ENCODE measurements around the gene TRIO.

Gene TRIO

DNA sequence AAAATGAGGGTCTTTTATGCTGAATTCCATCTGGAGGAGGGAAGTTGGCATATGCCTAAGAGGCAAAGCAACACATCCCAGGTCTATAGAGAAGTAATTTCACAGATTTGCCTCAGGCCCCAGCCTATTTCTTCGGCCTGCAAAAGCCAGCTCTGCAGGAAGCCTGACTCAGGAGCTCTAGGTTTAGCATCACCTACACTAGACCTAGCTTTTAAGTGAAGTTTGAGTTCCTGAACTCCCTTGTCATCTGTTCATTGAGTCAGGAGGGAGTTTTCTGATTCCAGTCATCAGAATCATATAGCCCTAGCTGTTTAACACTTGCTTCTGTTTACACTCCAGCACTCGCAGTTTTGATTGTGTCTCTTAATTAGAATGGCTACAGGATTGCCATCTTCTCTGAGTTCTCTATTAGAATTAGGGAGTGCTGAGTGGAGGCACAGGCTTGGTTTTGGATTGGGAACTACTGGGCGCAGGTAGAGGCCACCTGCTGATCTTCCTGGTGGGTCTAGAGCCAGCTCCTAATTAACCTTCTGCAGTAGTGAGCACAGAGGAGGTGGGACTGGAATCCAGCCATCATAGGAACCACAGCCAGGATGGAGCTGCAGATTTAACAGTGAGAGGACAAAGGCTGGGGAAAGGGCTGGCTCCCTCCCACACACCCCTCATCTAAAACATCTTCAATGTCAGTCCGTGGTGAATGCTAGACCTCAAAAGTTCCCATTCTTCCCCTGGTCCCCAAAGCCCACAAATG is 179.5 kb downstream of the TRIO start:
- ATAC-seq = no peak
- no peak for TF ChIP-seq ZFP3 (CRISPR knock-in tag; IDR thresholded peaks at IDR 0.05)
- TF ChIP-seq, protein P1, sequence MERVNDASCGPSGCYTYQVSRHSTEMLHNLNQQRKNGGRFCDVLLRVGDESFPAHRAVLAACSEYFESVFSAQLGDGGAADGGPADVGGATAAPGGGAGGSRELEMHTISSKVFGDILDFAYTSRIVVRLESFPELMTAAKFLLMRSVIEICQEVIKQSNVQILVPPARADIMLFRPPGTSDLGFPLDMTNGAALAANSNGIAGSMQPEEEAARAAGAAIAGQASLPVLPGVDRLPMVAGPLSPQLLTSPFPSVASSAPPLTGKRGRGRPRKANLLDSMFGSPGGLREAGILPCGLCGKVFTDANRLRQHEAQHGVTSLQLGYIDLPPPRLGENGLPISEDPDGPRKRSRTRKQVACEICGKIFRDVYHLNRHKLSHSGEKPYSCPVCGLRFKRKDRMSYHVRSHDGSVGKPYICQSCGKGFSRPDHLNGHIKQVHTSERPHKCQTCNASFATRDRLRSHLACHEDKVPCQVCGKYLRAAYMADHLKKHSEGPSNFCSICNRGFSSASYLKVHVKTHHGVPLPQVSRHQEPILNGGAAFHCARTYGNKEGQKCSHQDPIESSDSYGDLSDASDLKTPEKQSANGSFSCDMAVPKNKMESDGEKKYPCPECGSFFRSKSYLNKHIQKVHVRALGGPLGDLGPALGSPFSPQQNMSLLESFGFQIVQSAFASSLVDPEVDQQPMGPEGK (CRISPR knock-in tag; IDR thresholded peaks at IDR 0.05; ENCODE audit: borderline replicate concordance) = no peak
- TF ChIP-seq CSDC2 (CRISPR knock-in tag; IDR thresholded peaks at IDR 0.05) = no peak
- TF ChIP-seq, protein P2, sequence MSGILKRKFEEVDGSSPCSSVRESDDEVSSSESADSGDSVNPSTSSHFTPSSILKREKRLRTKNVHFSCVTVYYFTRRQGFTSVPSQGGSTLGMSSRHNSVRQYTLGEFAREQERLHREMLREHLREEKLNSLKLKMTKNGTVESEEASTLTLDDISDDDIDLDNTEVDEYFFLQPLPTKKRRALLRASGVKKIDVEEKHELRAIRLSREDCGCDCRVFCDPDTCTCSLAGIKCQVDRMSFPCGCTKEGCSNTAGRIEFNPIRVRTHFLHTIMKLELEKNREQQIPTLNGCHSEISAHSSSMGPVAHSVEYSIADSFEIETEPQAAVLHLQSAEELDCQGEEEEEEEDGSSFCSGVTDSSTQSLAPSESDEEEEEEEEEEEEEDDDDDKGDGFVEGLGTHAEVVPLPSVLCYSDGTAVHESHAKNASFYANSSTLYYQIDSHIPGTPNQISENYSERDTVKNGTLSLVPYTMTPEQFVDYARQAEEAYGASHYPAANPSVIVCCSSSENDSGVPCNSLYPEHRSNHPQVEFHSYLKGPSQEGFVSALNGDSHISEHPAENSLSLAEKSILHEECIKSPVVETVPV (CRISPR knock-in tag; IDR thresholded peaks at IDR 0.05) = no peak
- no peak for TF ChIP-seq ARNTL (CRISPR knock-in tag; IDR thresholded peaks at IDR 0.05; ENCODE audit: borderline replicate concordance, low read depth)
- TF ChIP-seq TOX (CRISPR knock-in tag; IDR thresholded peaks at IDR 0.05; ENCODE audit: borderline replicate concordance) = no peak
- TF ChIP-seq ZC3H10 (CRISPR knock-in tag; IDR thresholded peaks at IDR 0.05) = no peak
- no peak for TF ChIP-seq ZNF8 (CRISPR knock-in tag; IDR thresholded peaks at IDR 0.05)
- TF ChIP-seq SNAI2 (CRISPR knock-in tag; IDR thresholded peaks at IDR 0.05) = no peak
- TF ChIP-seq ZNF565 (CRISPR knock-in tag; conservative IDR thresholded peaks at IDR 0.05; ENCODE audit: low read depth) = no peak
- no peak for TF ChIP-seq ZNF70 (CRISPR knock-in tag; IDR thresholded peaks at IDR 0.05)
- no peak for TF ChIP-seq RARB (CRISPR knock-in tag; IDR thresholded peaks at IDR 0.05)
- no peak for TF ChIP-seq ZFP30 (CRISPR knock-in tag; IDR thresholded peaks at IDR 0.05)
- TF ChIP-seq, protein P3, sequence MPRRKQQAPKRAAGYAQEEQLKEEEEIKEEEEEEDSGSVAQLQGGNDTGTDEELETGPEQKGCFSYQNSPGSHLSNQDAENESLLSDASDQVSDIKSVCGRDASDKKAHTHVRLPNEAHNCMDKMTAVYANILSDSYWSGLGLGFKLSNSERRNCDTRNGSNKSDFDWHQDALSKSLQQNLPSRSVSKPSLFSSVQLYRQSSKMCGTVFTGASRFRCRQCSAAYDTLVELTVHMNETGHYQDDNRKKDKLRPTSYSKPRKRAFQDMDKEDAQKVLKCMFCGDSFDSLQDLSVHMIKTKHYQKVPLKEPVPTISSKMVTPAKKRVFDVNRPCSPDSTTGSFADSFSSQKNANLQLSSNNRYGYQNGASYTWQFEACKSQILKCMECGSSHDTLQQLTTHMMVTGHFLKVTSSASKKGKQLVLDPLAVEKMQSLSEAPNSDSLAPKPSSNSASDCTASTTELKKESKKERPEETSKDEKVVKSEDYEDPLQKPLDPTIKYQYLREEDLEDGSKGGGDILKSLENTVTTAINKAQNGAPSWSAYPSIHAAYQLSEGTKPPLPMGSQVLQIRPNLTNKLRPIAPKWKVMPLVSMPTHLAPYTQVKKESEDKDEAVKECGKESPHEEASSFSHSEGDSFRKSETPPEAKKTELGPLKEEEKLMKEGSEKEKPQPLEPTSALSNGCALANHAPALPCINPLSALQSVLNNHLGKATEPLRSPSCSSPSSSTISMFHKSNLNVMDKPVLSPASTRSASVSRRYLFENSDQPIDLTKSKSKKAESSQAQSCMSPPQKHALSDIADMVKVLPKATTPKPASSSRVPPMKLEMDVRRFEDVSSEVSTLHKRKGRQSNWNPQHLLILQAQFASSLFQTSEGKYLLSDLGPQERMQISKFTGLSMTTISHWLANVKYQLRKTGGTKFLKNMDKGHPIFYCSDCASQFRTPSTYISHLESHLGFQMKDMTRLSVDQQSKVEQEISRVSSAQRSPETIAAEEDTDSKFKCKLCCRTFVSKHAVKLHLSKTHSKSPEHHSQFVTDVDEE (CRISPR knock-in tag; IDR thresholded peaks at IDR 0.05) = no peak

DNA sequence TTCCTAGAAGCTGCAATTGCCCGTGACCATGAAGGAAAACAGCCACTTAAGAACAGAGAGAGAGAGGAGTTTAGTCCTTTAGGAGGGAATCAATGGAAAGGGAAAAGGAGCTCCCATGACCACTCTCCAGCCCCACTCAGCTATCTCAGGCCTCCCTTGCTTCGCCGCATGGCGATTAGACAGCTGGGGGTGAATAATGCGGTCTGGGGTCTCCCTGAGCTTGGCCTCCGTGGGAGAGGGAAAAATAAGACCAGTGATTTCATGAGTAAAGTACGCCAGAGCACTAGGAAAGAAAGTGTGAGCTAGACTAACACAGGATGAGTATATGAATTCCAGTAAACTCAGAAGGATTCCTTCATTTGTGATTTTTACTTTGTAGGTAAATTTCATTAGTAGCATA is 180.3 kb downstream of the TRIO start:
- TF ChIP-seq ZNF565 (CRISPR knock-in tag; conservative IDR thresholded peaks at IDR 0.05; ENCODE audit: low read depth) = no peak
- no peak for TF ChIP-seq ZC3H10 (CRISPR knock-in tag; IDR thresholded peaks at IDR 0.05)
- TF ChIP-seq, protein P4, sequence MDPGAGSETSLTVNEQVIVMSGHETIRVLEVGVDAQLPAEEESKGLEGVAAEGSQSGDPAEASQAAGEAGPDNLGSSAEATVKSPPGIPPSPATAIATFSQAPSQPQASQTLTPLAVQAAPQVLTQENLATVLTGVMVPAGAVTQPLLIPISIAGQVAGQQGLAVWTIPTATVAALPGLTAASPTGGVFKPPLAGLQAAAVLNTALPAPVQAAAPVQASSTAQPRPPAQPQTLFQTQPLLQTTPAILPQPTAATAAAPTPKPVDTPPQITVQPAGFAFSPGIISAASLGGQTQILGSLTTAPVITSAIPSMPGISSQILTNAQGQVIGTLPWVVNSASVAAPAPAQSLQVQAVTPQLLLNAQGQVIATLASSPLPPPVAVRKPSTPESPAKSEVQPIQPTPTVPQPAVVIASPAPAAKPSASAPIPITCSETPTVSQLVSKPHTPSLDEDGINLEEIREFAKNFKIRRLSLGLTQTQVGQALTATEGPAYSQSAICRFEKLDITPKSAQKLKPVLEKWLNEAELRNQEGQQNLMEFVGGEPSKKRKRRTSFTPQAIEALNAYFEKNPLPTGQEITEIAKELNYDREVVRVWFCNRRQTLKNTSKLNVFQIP (CRISPR knock-in tag; IDR thresholded peaks at IDR 0.05; ENCODE audit: borderline replicate concordance, low read depth) = no peak
- no peak for TF ChIP-seq OSR1 (CRISPR knock-in tag; IDR thresholded peaks at IDR 0.05)
- TF ChIP-seq ZNF70 (CRISPR knock-in tag; IDR thresholded peaks at IDR 0.05) = no peak
- TF ChIP-seq ZFP3 (CRISPR knock-in tag; IDR thresholded peaks at IDR 0.05) = no peak
- TF ChIP-seq CSDC2 (CRISPR knock-in tag; IDR thresholded peaks at IDR 0.05) = no peak
- TF ChIP-seq, protein P2 (CRISPR knock-in tag; IDR thresholded peaks at IDR 0.05) = no peak
- no peak for ATAC-seq

DNA sequence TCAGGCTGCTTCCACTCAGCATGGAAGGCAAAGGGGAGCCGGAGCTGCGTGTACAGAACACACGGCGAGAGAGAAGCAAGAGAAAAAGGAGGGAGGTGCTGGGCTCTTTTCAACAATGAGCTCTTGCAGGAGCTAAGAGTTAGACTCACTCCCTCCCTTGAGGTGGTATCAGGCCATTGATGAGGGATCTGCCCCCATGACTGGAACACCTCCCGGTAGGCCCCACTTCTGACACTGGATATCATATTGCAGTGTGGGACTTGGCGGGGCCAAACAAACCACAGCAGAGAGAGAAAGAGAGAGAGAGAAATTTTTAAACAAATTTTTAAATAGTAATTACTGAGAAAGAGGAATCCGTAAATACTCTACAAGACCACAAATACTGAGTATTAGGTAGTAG is 182.2 kb downstream of the TRIO start:
- TF ChIP-seq ZFP3 (CRISPR knock-in tag; IDR thresholded peaks at IDR 0.05) (no peak), ESRRG (CRISPR knock-in tag; IDR thresholded peaks at IDR 0.05) (no peak), ZNF70 (CRISPR knock-in tag; IDR thresholded peaks at IDR 0.05) (no peak), RARB (CRISPR knock-in tag; IDR thresholded peaks at IDR 0.05) (no peak), ZFP30 (CRISPR knock-in tag; IDR thresholded peaks at IDR 0.05) (no peak)
- TF ChIP-seq, protein P5, sequence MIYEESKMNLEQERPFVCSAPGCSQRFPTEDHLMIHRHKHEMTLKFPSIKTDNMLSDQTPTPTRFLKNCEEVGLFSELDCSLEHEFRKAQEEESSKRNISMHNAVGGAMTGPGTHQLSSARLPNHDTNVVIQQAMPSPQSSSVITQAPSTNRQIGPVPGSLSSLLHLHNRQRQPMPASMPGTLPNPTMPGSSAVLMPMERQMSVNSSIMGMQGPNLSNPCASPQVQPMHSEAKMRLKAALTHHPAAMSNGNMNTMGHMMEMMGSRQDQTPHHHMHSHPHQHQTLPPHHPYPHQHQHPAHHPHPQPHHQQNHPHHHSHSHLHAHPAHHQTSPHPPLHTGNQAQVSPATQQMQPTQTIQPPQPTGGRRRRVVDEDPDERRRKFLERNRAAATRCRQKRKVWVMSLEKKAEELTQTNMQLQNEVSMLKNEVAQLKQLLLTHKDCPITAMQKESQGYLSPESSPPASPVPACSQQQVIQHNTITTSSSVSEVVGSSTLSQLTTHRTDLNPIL (CRISPR knock-in tag; IDR thresholded peaks at IDR 0.05; ENCODE audit: low read depth) = no peak
- ATAC-seq = no peak
